GM23338 (cell line): ENCODE results near the gene ACCS. TPM values are rescaled to one million over a fixed set of nuclear protein-coding genes. Genes with fewer than 3 reads are reported as not detected.

ENCODE experiments used
- ATAC-seq: fragments of 200-7000 bp; cut with Tn5 transposase; 3 replicates; pipeline ENCODE4 v1.9.1; 2020
- DNase-seq: peaks from one replicate; pipeline ENCODE4 v3.0.0-alpha.2; 2015; ENCODE audit warnings: low spot score
- H2AFZ ChIP-seq: fragments of 200-600 bp; sonication (generic); 2 replicates; pipeline ENCODE4 v1.8.0; 2016; ENCODE audit warnings: antibody characterized with exemption, mild to moderate bottlenecking, moderate library complexity
- H3F3A ChIP-seq: fragments of 200-600 bp; sonication (generic); replicated peaks from 2 replicates; pipeline ENCODE4 v1.8.0; 2017; ENCODE audit warnings: antibody characterized with exemption, mixed run types, low read depth
- H3K27ac ChIP-seq: fragments of 200-600 bp; sonication (generic); 2 replicates; pipeline ENCODE4 v1.6.1; 2016; ENCODE audit warnings: low read depth
- H3K27me3 ChIP-seq: fragments of 200-600 bp; sonication (generic); 2 replicates; pipeline ENCODE4 v1.8.0; 2016; ENCODE audit warnings: mild to moderate bottlenecking, mixed run types, moderate library complexity; ENCODE audit not compliant: insufficient read depth
- H3K36me3 ChIP-seq: fragments of 200-600 bp; sonication (generic); 2 replicates; pipeline ENCODE4 v1.8.0; 2016; ENCODE audit warnings: mild to moderate bottlenecking; ENCODE audit not compliant: insufficient read depth
- H3K4me1 ChIP-seq: fragments of 200-600 bp; sonication (generic); 2 replicates; pipeline ENCODE4 v1.8.0; 2016; ENCODE audit warnings: mild to moderate bottlenecking, moderate library complexity; ENCODE audit not compliant: insufficient read depth
- H3K4me2 ChIP-seq: fragments of 200-600 bp; sonication (generic); 2 replicates; pipeline ENCODE4 v1.7.1; 2017; ENCODE audit warnings: mixed run types
- H3K4me3 ChIP-seq: fragments of 200-600 bp; sonication (generic); 2 replicates; pipeline ENCODE4 v1.6.1; 2016; ENCODE audit warnings: mixed run types
- H3K79me2 ChIP-seq: fragments of 200-600 bp; sonication (generic); replicated peaks from 2 replicates; pipeline ENCODE4 v1.8.0; 2017; ENCODE audit warnings: mild to moderate bottlenecking; ENCODE audit not compliant: insufficient read depth
- H3K9me2 ChIP-seq: fragments of 200-600 bp; sonication (generic); 2 replicates; pipeline ENCODE4 v1.8.0; 2017; ENCODE audit not compliant: insufficient read depth
- H4K20me1 ChIP-seq: fragments of 200-600 bp; sonication (generic); replicated peaks from 2 replicates; pipeline ENCODE4 v1.8.0; 2017; ENCODE audit warnings: mild to moderate bottlenecking; ENCODE audit not compliant: insufficient read depth
- H3K27ac Mint-ChIP-seq: 2 replicates; pipeline ENCODE4 v1.8.0; 2020; ENCODE audit warnings: inconsistent platforms, mild to moderate bottlenecking, moderate library complexity, mixed read lengths
- H3K27me3 Mint-ChIP-seq: 3 replicates; pipeline ENCODE4 v1.8.0; 2022; ENCODE audit warnings: low read depth, mild to moderate bottlenecking, moderate library complexity, mixed read lengths, inconsistent platforms; ENCODE audit not compliant: insufficient read depth, poor library complexity
- H3K36me3 Mint-ChIP-seq: 3 replicates; pipeline ENCODE4 v1.8.0; 2021; ENCODE audit warnings: low read depth, mild to moderate bottlenecking, inconsistent platforms, moderate library complexity, mixed read lengths
- H3K4me1 Mint-ChIP-seq: 3 replicates; pipeline ENCODE4 v1.8.0; 2020; ENCODE audit warnings: mild to moderate bottlenecking, inconsistent platforms, mixed read lengths
- H3K4me3 Mint-ChIP-seq: 3 replicates; pipeline ENCODE4 v1.8.0; 2021; ENCODE audit warnings: moderate library complexity, mild to moderate bottlenecking, inconsistent platforms, mixed read lengths
- H3K9me3 Mint-ChIP-seq: 3 replicates; pipeline ENCODE4 v1.8.0; 2020; ENCODE audit warnings: moderate library complexity, mild to moderate bottlenecking, inconsistent platforms, mixed read lengths
- CREB1 ChIP-seq: fragments of 250-450 bp; sonication (Bioruptor Pico); IDR thresholded peaks from 2 replicates; pipeline ENCODE4 v1.5.0; 2020; ENCODE audit warnings: low read depth, mild to moderate bottlenecking, moderate library complexity
- CTCF ChIP-seq, 2 experiments: fragments of 200-600 bp in 1 of 2; sonication (generic) in 1 of 2; conservative IDR thresholded peaks; 2 replicates each; pipeline versions ENCODE4 v1.5.1 to v1.6.1; 2016 to 2017; ENCODE audit warnings: antibody characterized with exemption in 2 of 2, low read depth in 2 of 2, mild to moderate bottlenecking in 2 of 2, moderate library complexity in 1 of 2
- ETS1 ChIP-seq: IDR thresholded peaks from 2 replicates; pipeline ENCODE4 v1.6.1; 2016; ENCODE audit warnings: antibody characterized with exemption
- EZH2 ChIP-seq: fragments of 200-600 bp; sonication (generic); IDR thresholded peaks from one replicate; pipeline ENCODE4 v1.8.0; 2017; ENCODE audit warnings: antibody characterized with exemption, mild to moderate bottlenecking, low read depth; ENCODE audit not compliant: unreplicated experiment
- EZH2phosphoT487 ChIP-seq: fragments of 200-600 bp; sonication (generic); IDR thresholded peaks from one replicate; pipeline ENCODE4 v1.8.1; 2018; ENCODE audit warnings: antibody characterized with exemption; ENCODE audit not compliant: unreplicated experiment
- JUNB ChIP-seq: IDR thresholded peaks from one replicate; pipeline ENCODE4 v1.6.1; 2016; ENCODE audit warnings: antibody characterized with exemption; ENCODE audit not compliant: unreplicated experiment
- NANOG ChIP-seq: IDR thresholded peaks from 2 replicates; pipeline ENCODE4 v1.6.1; 2016; ENCODE audit warnings: antibody characterized with exemption, borderline replicate concordance
- POLR2AphosphoS5 ChIP-seq: IDR thresholded peaks from 2 replicates; pipeline ENCODE4 v1.6.1; 2016; ENCODE audit warnings: antibody characterized with exemption, low read depth
- REST ChIP-seq: IDR thresholded peaks from one replicate; pipeline ENCODE4 v1.6.1; 2018; ENCODE audit warnings: antibody characterized with exemption; ENCODE audit not compliant: unreplicated experiment
- STAT1 ChIP-seq: IDR thresholded peaks from one replicate; pipeline ENCODE4 v1.6.1; 2016; ENCODE audit warnings: antibody characterized with exemption; ENCODE audit not compliant: unreplicated experiment
- ZNF114 ChIP-seq: fragments of 250-450 bp; sonication (Bioruptor Pico); IDR thresholded peaks from 2 replicates; pipeline ENCODE4 v1.5.0; 2020; ENCODE audit warnings: mild to moderate bottlenecking, moderate library complexity
- ZNF331 ChIP-seq: fragments of 250-450 bp; sonication (Bioruptor Pico); IDR thresholded peaks from 2 replicates; pipeline ENCODE4 v1.5.0; 2020; ENCODE audit warnings: low read depth, mild to moderate bottlenecking, moderate library complexity
- polyA plus RNA-seq: library from polyadenylated mRNA; unstranded; fragments of >200 nt; fragmentation: Nextera tagmentation; extraction: Ambion mirVana; gene quantifications from 2 replicates; pipeline ENCODE4 v1.2.1, GENCODE V29; 2016
- total RNA-seq: library from RNA; depleted of rRNA; stranded (reverse); fragments of >200 nt; shearing (Covaris generic); gene quantifications from 2 replicates; pipeline ENCODE4 v1.2.3, GENCODE V29; 2014

The ACCS gene
- total and polyA plus RNA-seq, 2 experiments from 2014 or later, result 3.6 to 6.6 TPM

GRCh38 chr11:44031549-44031948 is 34.5 kb upstream of the ACCS start:
- no peak for DNase-seq
- no peak for TF ChIP-seq CREB1 (CRISPR knock-in tag)
- no peak for TF ChIP-seq EZH2phosphoT487
- TF ChIP-seq REST, result no peak
- TF ChIP-seq ZNF114 (CRISPR knock-in tag), result no peak
- no peak for TF ChIP-seq JUNB
- TF ChIP-seq ETS1, result no peak
- no peak for TF ChIP-seq STAT1
- no peak for TF ChIP-seq NANOG
- TF ChIP-seq POLR2AphosphoS5, result no peak

GRCh38 chr11:44032299-44033085 is 33.6 kb upstream of the ACCS start:
- Histone ChIP-seq H3K36me3 (no peaks in the 10 kb centered on the region), H3K4me3 (no peak overlapping the region), H3K27me3 (no peaks in the 10 kb centered on the region), H3K79me2 (no peaks in the 10 kb centered on the region), H3K27ac (no peak overlapping the region), H3F3A (no peaks in the 10 kb centered on the region), H3K4me1 (peaks cover 15% of the 10 kb centered on the region), H3K4me2 (no peak overlapping the region), H4K20me1 (no peaks in the 10 kb centered on the region), H3K9me2 (no peaks in the 10 kb centered on the region; the same call in 1 of the 2 replicates), H2AFZ (no peak overlapping the region)
- Mint-ChIP-seq H3K27me3 (peaks cover 10% of the 10 kb centered on the region), H3K9me3 (no peaks in the 10 kb centered on the region), H3K4me1 (peaks cover 17% of the 10 kb centered on the region), H3K36me3 (no peaks in the 10 kb centered on the region; the same call in 2 of the 3 replicates), H3K27ac (no peak overlapping the region), H3K4me3 (no peak overlapping the region)
- DNase-seq (no peak), ATAC-seq (no peak)
- TF ChIP-seq EZH2 (no peak), STAT1 (no peak), CREB1 (CRISPR knock-in tag) (no peak), ETS1 (no peak), CTCF (conservative IDR thresholded peaks at IDR 0.05; ENCODE audit: low read depth in 2 of 2) (no peak), POLR2AphosphoS5 (no peak), ZNF114 (CRISPR knock-in tag) (no peak), EZH2phosphoT487 (no peak), NANOG (no peak), ZNF331 (CRISPR knock-in tag) (no peak), JUNB (no peak)

More at GRCh38 chr11:44031549-44031948, 34.5 kb upstream of the ACCS start:
- Mint-ChIP-seq H3K4me1 (peaks cover 17% of the 10 kb centered on the region), H3K36me3 (no peaks in the 10 kb centered on the region; the same call in 2 of the 3 replicates), H3K27ac (no peak overlapping the region), H3K27me3 (peaks cover 10% of the 10 kb centered on the region), H3K9me3 (no peaks in the 10 kb centered on the region), H3K4me3 (no peak overlapping the region)
- H3F3A ChIP-seq, result no peaks in the 10 kb centered on the region
- H3K27me3 ChIP-seq, result no peaks in the 10 kb centered on the region
- no peaks in the 10 kb centered on the region for H3K79me2 ChIP-seq
- H2AFZ ChIP-seq, result no peak overlapping the region
- H3K27ac ChIP-seq, result no peak overlapping the region
- no peaks in the 10 kb centered on the region; the same call in 1 of the 2 replicates for H3K9me2 ChIP-seq
- H3K4me3 ChIP-seq, result no peak overlapping the region
- H3K4me1 ChIP-seq, result peaks cover 15% of the 10 kb centered on the region
- H3K36me3 ChIP-seq, result no peaks in the 10 kb centered on the region
- H4K20me1 ChIP-seq, result no peaks in the 10 kb centered on the region
- ATAC-seq, result no peak
- no peak overlapping the region for H3K4me2 ChIP-seq
